H9 (cell line): Measurements from ENCODE around the gene RAD51AP2. TPM values are rescaled to one million over a fixed set of nuclear protein-coding genes. Genes with fewer than 3 reads are reported as not detected.
A peak's percentile ranks its signal among the peaks of the same experiment; 100 is the strongest.

Experiments
- DNase-seq: peaks from one replicate; pipeline ENCODE4 v3.0.0-alpha.2; 2017
- H2AFZ ChIP-seq: one replicate; pipeline ENCODE4 v1.6.1; 2013; ENCODE audit warnings: mild to moderate bottlenecking, low read length, control low read depth, moderate library complexity
- H2AK5ac ChIP-seq: 2 replicates; pipeline ENCODE4 v1.6.1; 2013; ENCODE audit warnings: low read length, control low read depth, mixed read lengths; ENCODE audit not compliant: insufficient read length
- H2BK120ac ChIP-seq: one replicate; pipeline ENCODE4 v1.6.1; 2013; ENCODE audit warnings: low read depth, mild to moderate bottlenecking, low read length, control low read depth, inconsistent platforms; ENCODE audit not compliant: poor library complexity, severe bottlenecking
- H2BK12ac ChIP-seq: 2 replicates; pipeline ENCODE4 v1.6.1; 2013; ENCODE audit warnings: low read length, control low read depth, mixed read lengths, low read depth; ENCODE audit not compliant: insufficient read length
- H2BK15ac ChIP-seq: 2 replicates; pipeline ENCODE4 v1.6.1; 2013; ENCODE audit warnings: low read depth, low read length, control low read depth
- H2BK20ac ChIP-seq: one replicate; pipeline ENCODE4 v1.6.1; 2013; ENCODE audit warnings: low read depth, mild to moderate bottlenecking, low read length, control low read depth, inconsistent platforms; ENCODE audit not compliant: poor library complexity, severe bottlenecking
- H2BK5ac ChIP-seq: 2 replicates; pipeline ENCODE4 v1.6.1; 2013; ENCODE audit warnings: low read length, control low read depth, mixed read lengths; ENCODE audit not compliant: insufficient read length
- H3K14ac ChIP-seq: 2 replicates; pipeline ENCODE4 v1.6.1; 2013; ENCODE audit warnings: low read length, control low read depth; ENCODE audit not compliant: insufficient read depth
- H3K18ac ChIP-seq: 2 replicates; pipeline ENCODE4 v1.6.1; 2013; ENCODE audit warnings: low read depth, mild to moderate bottlenecking, mixed read lengths, low read length, control low read depth; ENCODE audit not compliant: insufficient read length
- H3K23ac ChIP-seq: 2 replicates; pipeline ENCODE4 v1.6.1; 2013; ENCODE audit warnings: low read length, control low read depth, mixed read lengths, low read depth; ENCODE audit not compliant: insufficient read length
- H3K23me2 ChIP-seq: 2 replicates; pipeline ENCODE4 v1.6.1; 2013; ENCODE audit warnings: low read depth, mild to moderate bottlenecking, mixed read lengths, low read length, control low read depth; ENCODE audit not compliant: insufficient read length, poor library complexity, severe bottlenecking
- H3K27ac ChIP-seq: 2 replicates; pipeline ENCODE4 v1.5.1; 2013; ENCODE audit warnings: low read length, control low read depth, mixed read lengths, low read depth; ENCODE audit not compliant: insufficient read length
- H3K27me3 ChIP-seq: 2 replicates; pipeline ENCODE4 v1.6.1; 2013; ENCODE audit warnings: low read length, control low read depth, inconsistent platforms; ENCODE audit not compliant: insufficient read depth
- H3K4ac ChIP-seq: 2 replicates; pipeline ENCODE4 v1.6.1; 2013; ENCODE audit warnings: low read depth, mild to moderate bottlenecking, control low read depth, inconsistent platforms, low read length, moderate library complexity
- H3K4me1 ChIP-seq: 2 replicates; pipeline ENCODE4 v1.6.1; 2013; ENCODE audit warnings: low read length, control low read depth, inconsistent platforms; ENCODE audit not compliant: insufficient read depth
- H3K4me2 ChIP-seq: 2 replicates; pipeline ENCODE4 v1.6.1; 2013; ENCODE audit warnings: low read length, control low read depth, mixed read lengths; ENCODE audit not compliant: insufficient read length, insufficient read depth
- H3K56ac ChIP-seq: 2 replicates; pipeline ENCODE4 v1.6.1; 2013; ENCODE audit warnings: low read depth, mild to moderate bottlenecking, mixed read lengths, low read length, control low read depth; ENCODE audit not compliant: insufficient read length
- H3K79me1 ChIP-seq: 2 replicates; pipeline ENCODE4 v1.6.1; 2013; ENCODE audit warnings: low read depth, mild to moderate bottlenecking, moderate library complexity, low read length, control low read depth, inconsistent platforms; ENCODE audit not compliant: insufficient read depth, poor library complexity, severe bottlenecking
- H3K79me2 ChIP-seq: 2 replicates; pipeline ENCODE4 v1.6.1; 2013; ENCODE audit warnings: low read length, control low read depth, inconsistent platforms; ENCODE audit not compliant: insufficient read depth
- H3K9ac ChIP-seq: 2 replicates; pipeline ENCODE4 v1.6.1; 2013; ENCODE audit warnings: low read length, control low read depth, mixed read lengths; ENCODE audit not compliant: insufficient read length; ENCODE audit errors: extremely low read depth
- H3K9me3 ChIP-seq: one replicate; pipeline ENCODE4 v1.6.1; 2013; ENCODE audit warnings: low read depth, low read length, inconsistent platforms; ENCODE audit not compliant: control insufficient read depth
- H3T11ph ChIP-seq: one replicate; pipeline ENCODE4 v1.6.1; 2013; ENCODE audit warnings: mild to moderate bottlenecking, low read length, control low read depth, inconsistent platforms
- H4K20me1 ChIP-seq: one replicate; pipeline ENCODE4 v1.6.1; 2013; ENCODE audit not compliant: control insufficient read depth, insufficient read length, insufficient read depth
- H4K5ac ChIP-seq: 2 replicates; pipeline ENCODE4 v1.6.1; 2013; ENCODE audit warnings: low read depth, mild to moderate bottlenecking, mixed read lengths, low read length, control low read depth; ENCODE audit not compliant: insufficient read length
- H4K8ac ChIP-seq: replicated peaks from 2 replicates; pipeline ENCODE4 v1.6.1; 2013; ENCODE audit warnings: low read length, control low read depth, mixed read lengths, low read depth; ENCODE audit not compliant: insufficient read length
- H4K91ac ChIP-seq: 2 replicates; pipeline ENCODE4 v1.6.1; 2013; ENCODE audit warnings: low read depth, mild to moderate bottlenecking, moderate library complexity, mixed read lengths, low read length, control low read depth; ENCODE audit not compliant: insufficient read length
- H3K27ac Mint-ChIP-seq, 3 experiments: 2 replicates in 2 of 3; 3 replicates in 1 of 3; pipeline ENCODE4 v1.8.0; 2020 to 2021; ENCODE audit warnings: mixed read lengths in 3 of 3, mild to moderate bottlenecking in 1 of 3, moderate library complexity in 1 of 3
- H3K27me3 Mint-ChIP-seq: 2 replicates; pipeline ENCODE4 v1.8.0; 2021; ENCODE audit warnings: low read depth, mild to moderate bottlenecking, moderate library complexity, mixed read lengths
- H3K36me3 Mint-ChIP-seq, 3 experiments: 2 replicates in 2 of 3; 3 replicates in 1 of 3; pipeline ENCODE4 v1.8.0; 2020 to 2021; ENCODE audit warnings: low read depth in 3 of 3, mixed read lengths in 3 of 3; ENCODE audit not compliant: insufficient read depth in 1 of 3
- H3K4me1 Mint-ChIP-seq, 2 experiments: 2 replicates each; pipeline ENCODE4 v1.8.0; 2020; ENCODE audit warnings: mixed read lengths in 2 of 2
- H3K4me3 Mint-ChIP-seq, 2 experiments: 2 replicates in 1 of 2; 3 replicates in 1 of 2; pipeline ENCODE4 v1.8.0; 2020 to 2021; ENCODE audit warnings: mild to moderate bottlenecking in 2 of 2, mixed read lengths in 2 of 2, moderate library complexity in 1 of 2
- H3K9me3 Mint-ChIP-seq, 2 experiments: 2 replicates in 1 of 2; 3 replicates in 1 of 2; pipeline ENCODE4 v1.8.0; 2020; ENCODE audit warnings: mild to moderate bottlenecking in 2 of 2, mixed read lengths in 2 of 2, moderate library complexity in 1 of 2
- CTCF ChIP-seq: fragments of 200-600 bp; sonication (generic); conservative IDR thresholded peaks from 3 replicates; pipeline ENCODE4 v1.8.0; 2021; ENCODE audit warnings: antibody characterized with exemption, mild to moderate bottlenecking
- WGBS: extraction: QIAGEN DNeasy Blood & Tissue Kit; methylation state at CpG from one replicate; pipeline ENCODE4 v1.1.7; 2013; ENCODE audit warnings: missing lambda C conversion rate, low lambda C conversion rate, mixed read lengths; ENCODE audit not compliant: insufficient read length; ENCODE audit errors: extremely low coverage; 5-methylcytosine and 5-hydroxymethylcytosine counted together
- total RNA-seq: library from RNA; stranded (reverse); gene quantifications from 2 replicates; pipeline ENCODE4 v1.2.1, GENCODE V29; 2021

The RAD51AP2 gene
- total RNA-seq, 1 experiment from 2014 or later = 0.07 TPM

- no peaks in the 10 kb centered on the region; a peak in 1 of 7 replicates for H3K36me3 Mint-ChIP-seq
- no peaks in the 10 kb centered on the region for H4K20me1 ChIP-seq
- H2AFZ ChIP-seq = no peak overlapping the region
- no peak overlapping the region for H3K4ac ChIP-seq
- no peak for TF ChIP-seq CTCF
- no peak overlapping the region for H2BK12ac ChIP-seq
- DNase-seq = no peak
- H3K79me2 ChIP-seq = peaks cover 38% of the 10 kb centered on the region
- H2BK15ac ChIP-seq = no peak overlapping the region
- no peak overlapping the region for H2BK120ac ChIP-seq
- H2BK20ac ChIP-seq = no peak overlapping the region
- H4K8ac ChIP-seq = no peak overlapping the region
- no peak overlapping the region for H3K23ac ChIP-seq
- WGBS = no CpG with 5 or more reads among the region's 3 CpGs
- H3K18ac ChIP-seq = no peak overlapping the region
- peaks cover 68 to 79% of the 10 kb centered on the region in 2 experiments for H3K4me1 Mint-ChIP-seq
- no peaks in the 10 kb centered on the region for H3K79me1 ChIP-seq
- no peak overlapping the region for H4K91ac ChIP-seq
- H3T11ph ChIP-seq = peak overlapping the region; percentile 71
- peak overlapping the region; percentile 40 to 98 (median 93) for H3K27ac Mint-ChIP-seq
- H3K4me2 ChIP-seq = peak overlapping the region; percentile 100
- peak overlapping the region; percentile 56 to 82 for H3K4me3 Mint-ChIP-seq
- H3K27me3 ChIP-seq = no peaks in the 10 kb centered on the region
- H3K27ac ChIP-seq = peak overlapping the region; percentile 77
- H4K5ac ChIP-seq = no peak overlapping the region
- no peak overlapping the region for H2AK5ac ChIP-seq
- no peaks in the 10 kb centered on the region for H3K9me3 ChIP-seq
- H3K56ac ChIP-seq = no peak overlapping the region
- no peak overlapping the region for H3K14ac ChIP-seq
- no peaks in the 10 kb centered on the region; a peak in 1 of 5 replicates for H3K9me3 Mint-ChIP-seq
- no peak overlapping the region for H2BK5ac ChIP-seq
- peaks cover 7% of the 10 kb centered on the region for H3K27me3 Mint-ChIP-seq
- H3K23me2 ChIP-seq = peaks cover 24% of the 10 kb centered on the region
- H3K9ac ChIP-seq = no peak overlapping the region
- H3K4me1 ChIP-seq = peaks cover 11% of the 10 kb centered on the region; the same call in 1 of the 2 replicates
Observed at GRCh38 chr2:17544256-17544655, 26.0 kb upstream of the RAD51AP2 start.
